T-helper 1 cell treated with Interleukin-12 subunit alpha and Interleukin-12 subunit beta and Interleukin-4 antibody, amounts not matched to agents 30 μg/mL and 1 μg/mL, for 36 hours (primary cell): ENCODE measurements around the gene ADH1B.
"Not testable (repeated sequence)": the region's sequence is repeated elsewhere in the genome, so short reads cannot be mapped to it uniquely, and the experiment has no call there.

ENCODE experiments used
- H3K27ac Mint-ChIP-seq: one replicate; pipeline ENCODE4 v1.8.0; 2021; ENCODE audit warnings: mild to moderate bottlenecking, mixed read lengths
- H3K27me3 Mint-ChIP-seq: one replicate; pipeline ENCODE4 v1.8.0; 2021; ENCODE audit warnings: low read depth, mixed read lengths
- H3K36me3 Mint-ChIP-seq: one replicate; pipeline ENCODE4 v1.8.0; 2021; ENCODE audit warnings: low read depth, mixed read lengths
- H3K4me1 Mint-ChIP-seq: one replicate; pipeline ENCODE4 v1.8.0; 2021; ENCODE audit warnings: low read depth, mixed read lengths
- H3K4me3 Mint-ChIP-seq: one replicate; pipeline ENCODE4 v1.8.0; 2021; ENCODE audit warnings: mild to moderate bottlenecking, moderate library complexity, mixed read lengths
- H3K9me3 Mint-ChIP-seq: one replicate; pipeline ENCODE4 v1.8.0; 2021; ENCODE audit warnings: mixed read lengths

The ADH1B gene

DNA sequence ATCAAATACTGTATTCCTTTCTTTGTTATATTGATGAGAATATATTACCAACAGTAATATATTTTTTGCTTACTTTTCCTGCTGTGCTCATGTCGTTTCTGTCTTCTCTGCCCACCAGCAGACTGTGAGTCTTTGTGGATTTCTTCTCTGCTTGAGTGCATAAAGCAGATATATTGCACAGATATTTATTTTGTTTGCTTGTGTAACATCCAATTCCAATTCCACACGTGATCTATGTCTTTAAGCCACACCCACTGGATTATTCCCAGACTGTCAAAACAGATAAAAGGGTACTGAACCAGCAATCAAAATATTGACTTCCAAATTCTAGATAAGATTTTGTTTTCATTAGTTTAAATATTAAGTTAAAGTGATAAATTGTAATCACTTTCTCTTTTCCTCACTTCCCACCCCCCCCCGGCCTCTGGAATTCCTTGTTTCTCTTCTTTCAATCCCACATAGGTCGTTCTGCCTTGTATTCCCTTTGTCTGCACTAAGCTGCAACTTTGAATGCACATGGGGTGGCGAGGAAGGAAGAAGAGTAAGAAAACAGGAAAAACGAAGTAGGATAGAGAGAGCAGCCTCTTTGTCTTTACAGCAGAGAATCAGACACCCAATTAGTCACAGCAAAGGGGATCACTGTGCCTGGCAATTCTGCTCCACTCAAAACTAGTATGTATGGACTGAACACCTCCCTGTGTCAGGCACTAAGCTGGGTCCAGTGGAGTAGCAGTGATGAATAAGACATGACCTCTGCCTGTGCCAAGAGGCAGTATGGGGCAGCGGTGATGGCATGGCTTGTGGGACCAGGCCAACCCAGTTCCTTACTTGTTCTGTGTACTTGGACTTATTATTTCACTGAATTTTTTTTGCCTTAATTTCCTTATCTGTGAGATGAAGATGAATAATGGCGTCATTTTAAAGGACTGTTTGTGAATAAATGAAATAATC, at the start of gene ADH1B:
TSS of gene ADH1B (minus strand) at position 161 of the 951 bp plus-strand sequence. CDS start at position 91, 70 bp downstream.
- Mint-ChIP-seq H3K27me3 (no peaks in the 10 kb centered on the region), H3K4me3 (no peak within 1 kb of the TSS), H3K4me1 (no peaks in the 10 kb centered on the region), H3K9me3 (no peaks in the 10 kb centered on the region), H3K27ac (no peak within 1 kb of the TSS), H3K36me3 (no peaks in the 10 kb centered on the region)

DNA sequence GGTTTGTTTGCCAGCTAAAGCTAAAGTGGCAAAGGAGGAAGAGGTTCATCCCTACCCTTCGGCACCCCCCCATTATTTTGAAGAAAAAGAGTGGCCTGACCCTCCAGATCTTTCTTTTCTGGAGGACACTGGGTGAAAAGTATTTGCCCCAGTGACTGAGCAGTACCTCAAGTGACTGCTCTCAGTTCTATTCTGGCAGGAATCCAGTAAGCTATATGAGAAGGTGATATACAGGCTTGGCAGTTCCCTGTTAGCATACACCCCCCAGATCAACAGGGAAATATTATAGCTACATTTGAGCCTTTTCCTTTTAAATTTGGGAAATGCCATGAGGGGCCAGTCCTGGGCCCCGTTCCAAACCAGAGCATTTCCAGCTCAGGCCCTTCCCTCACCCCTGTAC, 46.6 kb upstream of the ADH1B start:
- H3K9me3 Mint-ChIP-seq, H3K27me3 Mint-ChIP-seq, H3K27ac Mint-ChIP-seq, H3K4me3 Mint-ChIP-seq, H3K4me1 Mint-ChIP-seq, H3K36me3 Mint-ChIP-seq: not testable (repeated sequence)

GRCh38 chr4:99366491-99366890, 45.3 kb upstream of the ADH1B start:
- no peak overlapping the region for H3K27ac Mint-ChIP-seq
- H3K36me3 Mint-ChIP-seq, result no peaks in the 10 kb centered on the region
- H3K27me3 Mint-ChIP-seq, result no peaks in the 10 kb centered on the region
- no peaks in the 10 kb centered on the region for H3K9me3 Mint-ChIP-seq
- H3K4me1 Mint-ChIP-seq, result no peaks in the 10 kb centered on the region
- H3K4me3 Mint-ChIP-seq, result no peak overlapping the region

GRCh38 chr4:99362768-99363167, 41.6 kb upstream of the ADH1B start:
- Mint-ChIP-seq H3K27ac (no peak overlapping the region), H3K4me1 (no peaks in the 10 kb centered on the region), H3K9me3 (no peaks in the 10 kb centered on the region), H3K36me3 (no peaks in the 10 kb centered on the region), H3K27me3 (no peaks in the 10 kb centered on the region), H3K4me3 (no peak overlapping the region)

GRCh38 chr4:99361899-99362275, 40.7 kb upstream of the ADH1B start:
- H3K9me3 Mint-ChIP-seq, result no peaks in the 10 kb centered on the region
- H3K4me1 Mint-ChIP-seq, result no peaks in the 10 kb centered on the region
- no peaks in the 10 kb centered on the region for H3K36me3 Mint-ChIP-seq
- H3K27me3 Mint-ChIP-seq, result no peaks in the 10 kb centered on the region
- H3K4me3 Mint-ChIP-seq, result no peak overlapping the region
- H3K27ac Mint-ChIP-seq, result no peak overlapping the region

DNA sequence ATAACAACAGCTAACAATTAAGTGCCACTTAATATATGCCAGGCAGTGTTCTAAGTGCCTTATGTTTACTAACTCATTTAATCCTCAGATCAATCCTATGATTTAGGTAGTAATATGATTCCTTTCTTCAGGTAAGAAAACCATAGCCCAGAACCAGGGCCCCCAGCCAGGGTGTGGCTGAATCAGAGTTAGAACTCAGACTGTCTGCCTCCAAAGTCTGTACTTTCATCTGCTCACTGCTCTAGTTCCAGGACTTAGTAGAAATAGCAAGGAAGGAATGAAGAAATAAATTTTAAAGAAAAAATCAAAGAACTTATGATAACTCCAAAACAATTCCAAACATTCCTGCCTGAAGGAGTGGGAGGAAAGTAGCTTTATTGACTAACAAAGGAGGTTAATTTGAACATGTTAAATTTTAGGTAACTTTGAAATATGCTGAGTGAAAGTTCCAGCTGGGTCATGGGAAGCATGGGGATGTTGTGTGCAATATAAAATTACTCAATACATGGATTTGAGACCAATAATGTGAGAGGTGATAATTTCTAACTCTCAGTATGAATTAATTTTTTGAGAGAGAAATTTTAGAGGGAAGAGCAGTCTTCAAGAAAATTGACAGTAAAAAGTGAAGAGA, 40.2 kb upstream of the ADH1B start:
- H3K4me3 Mint-ChIP-seq, result no peak overlapping the region
- H3K4me1 Mint-ChIP-seq, result peaks cover 1% of the 10 kb centered on the region
- peaks cover 3% of the 10 kb centered on the region for H3K9me3 Mint-ChIP-seq
- no peak overlapping the region for H3K27ac Mint-ChIP-seq
- H3K27me3 Mint-ChIP-seq, result no peaks in the 10 kb centered on the region
- H3K36me3 Mint-ChIP-seq, result no peaks in the 10 kb centered on the region

- no peaks in the 10 kb centered on the region for H3K27me3 Mint-ChIP-seq
- no peak overlapping the region for H3K4me3 Mint-ChIP-seq
- H3K4me1 Mint-ChIP-seq, result peaks cover 4% of the 10 kb centered on the region
- peaks cover 14% of the 10 kb centered on the region for H3K9me3 Mint-ChIP-seq
- no peak overlapping the region for H3K27ac Mint-ChIP-seq
- H3K36me3 Mint-ChIP-seq, result no peaks in the 10 kb centered on the region
These were observed 38.4 kb upstream of the ADH1B start for GRCh38 chr4:99359480-99360204.

GRCh38 chr4:99357948-99358347, 36.7 kb upstream of the ADH1B start:
- Mint-ChIP-seq H3K27ac (no peak overlapping the region), H3K4me3 (no peak overlapping the region), H3K9me3 (peaks cover 17% of the 10 kb centered on the region), H3K4me1 (peaks cover 4% of the 10 kb centered on the region), H3K27me3 (no peaks in the 10 kb centered on the region), H3K36me3 (no peaks in the 10 kb centered on the region)

DNA sequence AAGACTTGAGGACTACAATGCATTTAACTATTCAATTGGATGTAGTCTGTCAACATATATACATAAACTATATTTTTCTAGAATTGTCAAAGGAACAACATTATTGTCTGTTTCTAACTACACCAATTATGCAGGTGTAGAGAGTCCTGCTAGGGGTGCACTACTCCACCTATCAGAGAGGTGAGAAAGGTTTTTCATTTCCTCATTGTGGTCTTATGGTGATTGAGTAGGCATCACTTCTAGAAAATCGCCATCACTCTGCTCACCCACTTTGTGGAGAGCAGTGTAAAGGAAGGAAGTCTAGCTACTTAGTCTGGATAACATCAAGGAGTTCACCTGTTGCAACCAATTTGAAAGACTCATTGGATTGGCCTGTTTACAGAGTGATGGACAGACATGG, 35.8 kb upstream of the ADH1B start:
- peaks cover 4% of the 10 kb centered on the region for H3K4me1 Mint-ChIP-seq
- H3K9me3 Mint-ChIP-seq, result peaks cover 17% of the 10 kb centered on the region
- no peak overlapping the region for H3K27ac Mint-ChIP-seq
- H3K4me3 Mint-ChIP-seq, result no peak overlapping the region
- H3K36me3 Mint-ChIP-seq, result no peaks in the 10 kb centered on the region
- no peaks in the 10 kb centered on the region for H3K27me3 Mint-ChIP-seq

DNA sequence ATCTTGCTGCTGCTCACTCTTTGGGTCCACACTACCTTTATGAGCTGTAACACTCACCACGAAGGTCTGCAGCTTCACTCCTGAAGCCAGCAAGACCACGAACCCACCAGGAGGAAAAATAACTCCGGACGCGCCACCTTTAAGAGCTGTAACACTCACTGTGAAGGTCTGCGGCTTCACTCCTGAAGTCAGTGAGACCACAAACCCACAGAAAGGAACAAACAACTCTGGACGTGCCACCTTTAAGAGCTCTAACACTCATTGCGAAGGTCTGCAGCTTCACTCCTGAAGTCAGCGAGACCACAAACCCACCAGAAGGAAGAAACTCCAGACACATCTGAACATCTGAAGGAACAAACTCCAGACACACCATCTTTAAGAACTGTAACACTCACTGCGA, 34.9 kb upstream of the ADH1B start:
- H3K27me3 Mint-ChIP-seq, H3K4me1 Mint-ChIP-seq, H3K36me3 Mint-ChIP-seq, H3K4me3 Mint-ChIP-seq, H3K27ac Mint-ChIP-seq: not testable (repeated sequence)
- H3K9me3 Mint-ChIP-seq, result peaks cover 17% of the 10 kb centered on the region

GRCh38 chr4:99352602-99353537, 31.7 kb upstream of the ADH1B start, which contains the start of gene ADH1C:
Gene ADH1C, minus strand, starts transcription at chr4:99352746. Its CDS starts 71 bp downstream, at chr4:99352675.
- peaks cover 17% of the 10 kb centered on the region for H3K9me3 Mint-ChIP-seq
- H3K4me1 Mint-ChIP-seq, result peaks cover 4% of the 10 kb centered on the region
- no peaks in the 10 kb centered on the region for H3K27me3 Mint-ChIP-seq
- H3K36me3 Mint-ChIP-seq, result no peaks in the 10 kb centered on the region
- no peak within 1 kb of the TSS for H3K4me3 Mint-ChIP-seq
- no peak within 1 kb of the TSS for H3K27ac Mint-ChIP-seq

- no peak overlapping the region for H3K27ac Mint-ChIP-seq
- H3K4me1 Mint-ChIP-seq, result peaks cover 3% of the 10 kb centered on the region
- H3K4me3 Mint-ChIP-seq, result no peak overlapping the region
- H3K36me3 Mint-ChIP-seq, result no peaks in the 10 kb centered on the region
- peaks cover 15% of the 10 kb centered on the region for H3K9me3 Mint-ChIP-seq
- H3K27me3 Mint-ChIP-seq, result no peaks in the 10 kb centered on the region
These were observed 30.3 kb upstream of the ADH1B start for GRCh38 chr4:99351487-99351886.

- Mint-ChIP-seq H3K4me1 (no peaks in the 10 kb centered on the region), H3K27ac (no peak overlapping the region), H3K27me3 (no peaks in the 10 kb centered on the region), H3K36me3 (no peaks in the 10 kb centered on the region), H3K9me3 (peaks cover 3% of the 10 kb centered on the region), H3K4me3 (no peak overlapping the region)
These were observed 28.1 kb upstream of the ADH1B start for GRCh38 chr4:99349338-99349737.

GRCh38 chr4:99342624-99343023, 21.4 kb upstream of the ADH1B start:
- not testable (repeated sequence) for H3K4me3 Mint-ChIP-seq, H3K27ac Mint-ChIP-seq, H3K36me3 Mint-ChIP-seq, H3K27me3 Mint-ChIP-seq, H3K4me1 Mint-ChIP-seq, H3K9me3 Mint-ChIP-seq
